IMR-90 (cell line): ENCODE data around the gene METTL8. TPM values are rescaled to one million over a fixed set of nuclear protein-coding genes. Genes with fewer than 3 reads are reported as not detected.

ENCODE experiments used
- ATAC-seq: fragments of 200-7000 bp; cut with Tn5 transposase; 2 replicates; pipeline ENCODE4 v1.9.1; 2020; ENCODE audit warnings: low read depth, mild to moderate bottlenecking, moderate library complexity
- BruUV-seq: library from RNA; stranded (reverse); fragments of 400-500 nt; replicated peaks from 2 replicates; lab custom pipeline; 2021; lab: Mats Ljungman, UMichigan
- CTCF ChIA-PET: fragments of 300-600 bp; formaldehyde crosslinking; extraction: SDS; loops from one replicate; lab custom pipeline; 2021; ENCODE audit warnings: antibody characterized with exemption; lab: Yijun Ruan, JAX
- POLR2A ChIA-PET: fragments of 300-600 bp; sonication (Branson Sonifier 250); formaldehyde crosslinking; loops from one replicate; lab custom pipeline; 2022; ENCODE audit warnings: antibody characterized with exemption; ENCODE audit not compliant: unreplicated experiment; lab: Charles Lee
- DNase-seq: peaks from one replicate; pipeline ENCODE4 v3.0.0; 2013
- H2AFZ ChIP-seq: replicated peaks from 2 replicates; pipeline ENCODE3; 2013; ENCODE audit warnings: low read length, mild to moderate bottlenecking; ENCODE audit not compliant: poor library complexity
- H2AK5ac ChIP-seq: 2 replicates; pipeline ENCODE4 v1.6.1; 2013; ENCODE audit warnings: low read depth, low read length, inconsistent platforms
- H2AK9ac ChIP-seq: replicated peaks from 2 replicates; pipeline ENCODE3; 2013; ENCODE audit warnings: mild to moderate bottlenecking, low read depth, low read length, moderate library complexity; ENCODE audit not compliant: poor library complexity
- H2BK120ac ChIP-seq: 2 replicates; pipeline ENCODE4 v1.6.1; 2013; ENCODE audit warnings: low read depth, low read length, inconsistent platforms
- H2BK15ac ChIP-seq: 3 replicates; pipeline ENCODE4 v1.6.1; 2013; ENCODE audit warnings: low read depth, low read length, inconsistent platforms
- H2BK20ac ChIP-seq: 2 replicates; pipeline ENCODE4 v1.6.1; 2013; ENCODE audit warnings: low read depth, mild to moderate bottlenecking, inconsistent platforms, low read length, moderate library complexity
- H2BK5ac ChIP-seq: 2 replicates; pipeline ENCODE4 v1.6.1; 2013; ENCODE audit warnings: mild to moderate bottlenecking, low read depth, low read length, inconsistent platforms; ENCODE audit not compliant: poor library complexity, severe bottlenecking
- H3K14ac ChIP-seq: replicated peaks from 2 replicates; pipeline ENCODE4 v1.6.1; 2013; ENCODE audit warnings: low read depth, low read length, inconsistent platforms
- H3K18ac ChIP-seq: 2 replicates; pipeline ENCODE4 v1.6.1; 2013; ENCODE audit warnings: low read depth, low read length, control low read depth
- H3K23ac ChIP-seq: 2 replicates; pipeline ENCODE4 v1.6.1; 2013; ENCODE audit warnings: low read depth, low read length, inconsistent platforms
- H3K27ac ChIP-seq: 2 replicates; pipeline ENCODE4 v1.5.1; 2013; ENCODE audit warnings: mild to moderate bottlenecking, control low read depth, low read length; ENCODE audit not compliant: insufficient read depth
- H3K27me3 ChIP-seq: 2 replicates; pipeline ENCODE4 v1.6.1; 2013; ENCODE audit warnings: low read length; ENCODE audit not compliant: control insufficient read depth, insufficient read depth
- H3K36me3 ChIP-seq: 2 replicates; pipeline ENCODE4 v1.6.1; 2013; ENCODE audit warnings: low read length, mixed read lengths; ENCODE audit not compliant: control insufficient read depth, insufficient read depth
- H3K4ac ChIP-seq: 2 replicates; pipeline ENCODE4 v1.6.1; 2013; ENCODE audit warnings: low read depth, low read length, inconsistent platforms
- H3K4me1 ChIP-seq: 2 replicates; pipeline ENCODE4 v1.6.1; 2013; ENCODE audit warnings: low read length, mixed read lengths; ENCODE audit not compliant: control insufficient read depth, insufficient read depth
- H3K4me2 ChIP-seq: 2 replicates; pipeline ENCODE4 v1.6.1; 2013; ENCODE audit warnings: low read depth, mild to moderate bottlenecking, control low read depth, low read length, moderate library complexity
- H3K4me3 ChIP-seq: 2 replicates; pipeline ENCODE4 v1.5.1; 2013; ENCODE audit warnings: low read depth, mild to moderate bottlenecking, control low read depth, low read length, moderate library complexity; ENCODE audit not compliant: insufficient read depth
- H3K56ac ChIP-seq: 2 replicates; pipeline ENCODE4 v1.6.1; 2013; ENCODE audit warnings: low read length, inconsistent platforms; ENCODE audit not compliant: insufficient read depth; ENCODE audit errors: extremely low read depth
- H3K79me1 ChIP-seq, 2 experiments: 2 replicates each; pipeline ENCODE4 v1.6.1; 2013; ENCODE audit warnings: low read length in 2 of 2, inconsistent platforms in 1 of 2, low read depth in 1 of 2
- H3K9ac ChIP-seq: 2 replicates; pipeline ENCODE4 v1.6.1; 2013; ENCODE audit warnings: low read depth, low read length, control low read depth
- H3K9me1 ChIP-seq: 2 replicates; pipeline ENCODE4 v1.6.1; 2013; ENCODE audit warnings: low read length, inconsistent platforms; ENCODE audit not compliant: insufficient read depth
- H3K9me3 ChIP-seq: 2 replicates; pipeline ENCODE4 v1.6.1; 2013; ENCODE audit warnings: low read length; ENCODE audit not compliant: control insufficient read depth, insufficient read depth
- H4K20me1 ChIP-seq: 2 replicates; pipeline ENCODE4 v1.6.1; 2013; ENCODE audit warnings: low read length, inconsistent platforms; ENCODE audit not compliant: insufficient read depth
- H4K5ac ChIP-seq: 2 replicates; pipeline ENCODE4 v1.6.1; 2013; ENCODE audit warnings: mild to moderate bottlenecking, low read depth, low read length, control low read depth
- H4K8ac ChIP-seq, 2 experiments: 2 replicates each; pipeline ENCODE4 v1.6.1; 2013; ENCODE audit warnings: low read depth in 2 of 2, low read length in 2 of 2, control low read depth in 1 of 2, inconsistent platforms in 1 of 2
- H4K91ac ChIP-seq: 2 replicates; pipeline ENCODE4 v1.6.1; 2013; ENCODE audit warnings: low read depth, low read length, inconsistent platforms; ENCODE audit not compliant: insufficient read depth
- BHLHE40 ChIP-seq: fragments of 150-350 bp; IDR thresholded peaks from 2 replicates; pipeline ENCODE4 v1.6.1; 2016; ENCODE audit warnings: mild to moderate bottlenecking, low read depth, low read length
- CEBPB ChIP-seq: IDR thresholded peaks from 2 replicates; pipeline ENCODE4 v1.6.1; 2012; ENCODE audit warnings: low read depth, low read length, improper control_type of control experiment
- CHD1 ChIP-seq: IDR thresholded peaks from 2 replicates; pipeline ENCODE4 v1.6.1; 2012; ENCODE audit warnings: low read depth, low read length, improper control_type of control experiment
- FOS ChIP-seq: fragments of 150-350 bp; IDR thresholded peaks from 2 replicates; pipeline ENCODE4 v1.6.1; 2016; ENCODE audit warnings: low read depth, low read length
- MAFK ChIP-seq: IDR thresholded peaks from 2 replicates; pipeline ENCODE4 v1.6.1; 2012; ENCODE audit warnings: low read depth, low read length, improper control_type of control experiment
- MAZ ChIP-seq: IDR thresholded peaks from 2 replicates; pipeline ENCODE4 v1.6.1; 2012; ENCODE audit warnings: low read depth, mild to moderate bottlenecking, low read length, improper control_type of control experiment, moderate library complexity, borderline replicate concordance
- MXI1 ChIP-seq: IDR thresholded peaks from 2 replicates; pipeline ENCODE4 v1.6.1; 2012; ENCODE audit warnings: low read depth, mild to moderate bottlenecking, low read length, moderate library complexity, borderline replicate concordance
- NFE2L2 ChIP-seq: fragments of 150-350 bp; IDR thresholded peaks from 2 replicates; pipeline ENCODE4 v1.6.1; 2016; ENCODE audit warnings: low read depth, mild to moderate bottlenecking, low read length
- POLR2A ChIP-seq: IDR thresholded peaks from 2 replicates; pipeline ENCODE4 v1.6.1; 2012; ENCODE audit warnings: mild to moderate bottlenecking, low read depth, low read length
- RAD21 ChIP-seq: IDR thresholded peaks from 2 replicates; pipeline ENCODE4 v1.6.1; 2012; ENCODE audit warnings: low read length, improper control_type of control experiment
- RCOR1 ChIP-seq: IDR thresholded peaks from 2 replicates; pipeline ENCODE4 v1.6.1; 2012; ENCODE audit warnings: mild to moderate bottlenecking, low read length, improper control_type of control experiment; ENCODE audit not compliant: insufficient replicate concordance
- RFX5 ChIP-seq: IDR thresholded peaks from 2 replicates; pipeline ENCODE4 v1.8.0; 2012; ENCODE audit warnings: low read depth, mild to moderate bottlenecking, low read length, moderate library complexity
- SMC3 ChIP-seq: fragments of 150-350 bp; IDR thresholded peaks from 2 replicates; pipeline ENCODE4 v1.6.1; 2016; ENCODE audit warnings: low read depth, mild to moderate bottlenecking, antibody characterized with exemption, low read length, moderate library complexity
- WGBS, 2 experiments: methylation state at CpG; one replicate each; pipeline versions ENCODE4 v1.1.5 to v1.1.7; 2013; ENCODE audit warnings: missing lambda C conversion rate in 2 of 2; ENCODE audit not compliant: insufficient read length in 1 of 2; ENCODE audit errors: extremely low coverage in 2 of 2; 5-methylcytosine and 5-hydroxymethylcytosine counted together
- dilution Hi-C: fragments of 300-500 bp; cut with HindIII; formaldehyde crosslinking; loops from one replicate; pipeline ENCODE4 v1.14.3; 2018; ENCODE audit warnings: low sequenced_read_pairs; ENCODE audit not compliant: unreplicated experiment
- in situ Hi-C: fragments of 300-500 bp; cut with MboI; formaldehyde crosslinking; loops from 3 replicates; pipeline ENCODE4 v1.14.3; 2019; ENCODE audit warnings: low sequenced_read_pairs, inconsistent platforms, mixed read lengths
- intact Hi-C: fragments of 100-400 bp; cut with micrococcal nuclease; formaldehyde crosslinking; loops from 2 replicates; pipeline ENCODE4 v1.10.0; 2022
- polyA plus RNA-seq, 3 experiments: library from polyadenylated mRNA; depleted of rRNA; stranded (reverse); fragments of >200 nt; gene quantifications; 2 replicates each; pipeline ENCODE4 v1.2.3, GENCODE V29; 2012; ENCODE audit warnings: low replicate concordance in 1 of 3
- total RNA-seq: library from RNA; depleted of rRNA; stranded (reverse); fragments of >200 nt; gene quantifications from 2 replicates; pipeline ENCODE4 v1.2.3, GENCODE V29; 2012
- TF ChIP-seq, protein P1 (sequence below): fragments of 150-350 bp; IDR thresholded peaks from 2 replicates; pipeline ENCODE4 v1.6.1; 2017; ENCODE audit warnings: mild to moderate bottlenecking, antibody characterized with exemption, low read length, low read depth
- TF ChIP-seq, protein P2 (sequence below): fragments of 150-350 bp; IDR thresholded peaks from 2 replicates; pipeline ENCODE4 v1.6.1; 2016; ENCODE audit warnings: low read depth, mild to moderate bottlenecking, low read length, moderate library complexity, borderline replicate concordance
- TF ChIP-seq, protein P3 (sequence below): conservative IDR thresholded peaks from 2 replicates; pipeline ENCODE4 v1.5.1; 2012; ENCODE audit warnings: mild to moderate bottlenecking, low read depth, low read length, improper control_type of control experiment

The METTL8 gene
- total and polyA plus RNA-seq, 2 of the 4 experiments (the other 2 are of a cell fraction): 6.9 to 10.6 TPM

DNA sequence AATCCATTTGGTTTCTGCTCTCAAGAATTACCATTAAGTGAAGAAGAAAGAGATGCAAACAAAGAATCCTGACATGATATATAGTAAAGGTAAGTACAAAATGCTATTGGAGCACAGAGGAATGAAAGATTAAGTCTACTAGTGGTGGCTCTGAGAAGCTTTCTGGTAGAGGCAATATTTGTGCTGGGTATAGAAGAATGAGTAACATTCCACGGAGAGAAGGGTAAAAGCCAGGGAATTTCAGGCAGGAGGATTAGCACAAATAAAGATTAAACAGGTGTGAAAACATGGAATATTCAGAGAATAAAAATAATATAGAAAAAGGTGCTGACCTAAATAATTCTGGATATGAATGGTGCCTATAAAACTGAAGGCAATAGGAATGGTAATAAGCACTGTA is 31.8 kb downstream of the METTL8 start:
- WGBS, 2 experiments: no CpG with 5 or more reads among the region's 1 CpG

More for the DNA sequence above, 31.8 kb downstream of the METTL8 start:
- Histone ChIP-seq H3K4me1 (peaks cover 4% of the 10 kb centered on the region; the same call in 1 of the 2 replicates), H3K27me3 (no peaks in the 10 kb centered on the region), H4K91ac (no peak overlapping the region), H4K5ac (no peak overlapping the region), H2AFZ (no peak overlapping the region), H2BK5ac (no peak overlapping the region), H3K23ac (no peak overlapping the region), H3K4ac (no peak overlapping the region), H3K9me1 (peaks cover 3% of the 10 kb centered on the region), H2AK5ac (no peak overlapping the region), H2AK9ac (no peak overlapping the region), H3K9ac (no peak overlapping the region), H3K56ac (no peak overlapping the region), H3K4me2 (no peak overlapping the region), H3K4me3 (no peak overlapping the region), H3K14ac (no peak overlapping the region), H4K8ac (no peak overlapping the region), H3K18ac (no peak overlapping the region), H3K36me3 (no peaks in the 10 kb centered on the region), H3K79me1 (peaks cover 14 to 23% of the 10 kb centered on the region in 2 experiments; a peak in 3 of 4 replicates), H2BK120ac (no peak overlapping the region), H3K27ac (no peak overlapping the region), H3K9me3 (no peaks in the 10 kb centered on the region), H2BK20ac (no peak overlapping the region), H4K20me1 (no peaks in the 10 kb centered on the region), H2BK15ac (no peak overlapping the region)
- no TSS peak for BruUV-seq
- ATAC-seq: no peak
- ChIA-PET POLR2A (no interaction called here), CTCF (interaction anchor here (0.5 kb wide), 1 partner anchor 676 kb away, joined by 4 read pairs; no protein-coding TSS in a partner anchor)
- in situ Hi-C loops: no loop called here
- intact Hi-C loops: no loop called here
- TF ChIP-seq RAD21: no peak
- no peak for TF ChIP-seq POLR2A
- TF ChIP-seq NFE2L2: no peak
- TF ChIP-seq, protein P1, sequence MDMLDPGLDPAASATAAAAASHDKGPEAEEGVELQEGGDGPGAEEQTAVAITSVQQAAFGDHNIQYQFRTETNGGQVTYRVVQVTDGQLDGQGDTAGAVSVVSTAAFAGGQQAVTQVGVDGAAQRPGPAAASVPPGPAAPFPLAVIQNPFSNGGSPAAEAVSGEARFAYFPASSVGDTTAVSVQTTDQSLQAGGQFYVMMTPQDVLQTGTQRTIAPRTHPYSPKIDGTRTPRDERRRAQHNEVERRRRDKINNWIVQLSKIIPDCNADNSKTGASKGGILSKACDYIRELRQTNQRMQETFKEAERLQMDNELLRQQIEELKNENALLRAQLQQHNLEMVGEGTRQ: no peak
- no peak for TF ChIP-seq MAFK
- TF ChIP-seq CEBPB: no peak
- TF ChIP-seq MAZ: no peak
- TF ChIP-seq SMC3: no peak
- no peak for TF ChIP-seq FOS
- TF ChIP-seq RCOR1: no peak
- TF ChIP-seq RFX5: no peak
- TF ChIP-seq BHLHE40: no peak
- TF ChIP-seq, protein P2, sequence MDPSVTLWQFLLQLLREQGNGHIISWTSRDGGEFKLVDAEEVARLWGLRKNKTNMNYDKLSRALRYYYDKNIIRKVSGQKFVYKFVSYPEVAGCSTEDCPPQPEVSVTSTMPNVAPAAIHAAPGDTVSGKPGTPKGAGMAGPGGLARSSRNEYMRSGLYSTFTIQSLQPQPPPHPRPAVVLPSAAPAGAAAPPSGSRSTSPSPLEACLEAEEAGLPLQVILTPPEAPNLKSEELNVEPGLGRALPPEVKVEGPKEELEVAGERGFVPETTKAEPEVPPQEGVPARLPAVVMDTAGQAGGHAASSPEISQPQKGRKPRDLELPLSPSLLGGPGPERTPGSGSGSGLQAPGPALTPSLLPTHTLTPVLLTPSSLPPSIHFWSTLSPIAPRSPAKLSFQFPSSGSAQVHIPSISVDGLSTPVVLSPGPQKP: no peak
- no peak for TF ChIP-seq CHD1
- TF ChIP-seq MXI1: no peak
- TF ChIP-seq, protein P3, sequence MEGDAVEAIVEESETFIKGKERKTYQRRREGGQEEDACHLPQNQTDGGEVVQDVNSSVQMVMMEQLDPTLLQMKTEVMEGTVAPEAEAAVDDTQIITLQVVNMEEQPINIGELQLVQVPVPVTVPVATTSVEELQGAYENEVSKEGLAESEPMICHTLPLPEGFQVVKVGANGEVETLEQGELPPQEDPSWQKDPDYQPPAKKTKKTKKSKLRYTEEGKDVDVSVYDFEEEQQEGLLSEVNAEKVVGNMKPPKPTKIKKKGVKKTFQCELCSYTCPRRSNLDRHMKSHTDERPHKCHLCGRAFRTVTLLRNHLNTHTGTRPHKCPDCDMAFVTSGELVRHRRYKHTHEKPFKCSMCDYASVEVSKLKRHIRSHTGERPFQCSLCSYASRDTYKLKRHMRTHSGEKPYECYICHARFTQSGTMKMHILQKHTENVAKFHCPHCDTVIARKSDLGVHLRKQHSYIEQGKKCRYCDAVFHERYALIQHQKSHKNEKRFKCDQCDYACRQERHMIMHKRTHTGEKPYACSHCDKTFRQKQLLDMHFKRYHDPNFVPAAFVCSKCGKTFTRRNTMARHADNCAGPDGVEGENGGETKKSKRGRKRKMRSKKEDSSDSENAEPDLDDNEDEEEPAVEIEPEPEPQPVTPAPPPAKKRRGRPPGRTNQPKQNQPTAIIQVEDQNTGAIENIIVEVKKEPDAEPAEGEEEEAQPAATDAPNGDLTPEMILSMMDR: no peak
- dilution Hi-C loops: no loop called here
- no peak for DNase-seq
